Dendritic cell treated with granulocyte-macrophage colony-stimulating factor and Interleukin-4, amounts not matched to agents 40 ng/mL and 50 ng/mL, for 4 days (primary cell): Measurements from ENCODE around the gene MYO3B.
"Not testable (repeated sequence)": the region's sequence is repeated elsewhere in the genome, so short reads cannot be mapped to it uniquely, and the experiment has no call there.

Experiments used
- H3K27ac Mint-ChIP-seq: one replicate; pipeline ENCODE4 v1.8.0; 2022; ENCODE audit warnings: mild to moderate bottlenecking, mixed read lengths
- H3K27me3 Mint-ChIP-seq: one replicate; pipeline ENCODE4 v1.8.0; 2022; ENCODE audit warnings: mild to moderate bottlenecking, mixed read lengths
- H3K36me3 Mint-ChIP-seq: one replicate; pipeline ENCODE4 v1.8.0; 2022; ENCODE audit warnings: low read depth, mixed read lengths
- H3K4me1 Mint-ChIP-seq: one replicate; pipeline ENCODE4 v1.8.0; 2022; ENCODE audit warnings: low read depth, mixed read lengths
- H3K4me3 Mint-ChIP-seq: one replicate; pipeline ENCODE4 v1.8.0; 2022; ENCODE audit warnings: mild to moderate bottlenecking, moderate library complexity, mixed read lengths
- H3K9me3 Mint-ChIP-seq: one replicate; pipeline ENCODE4 v1.8.0; 2022; ENCODE audit warnings: mixed read lengths
- intact Hi-C: fragments of 100-400 bp; cut with micrococcal nuclease; formaldehyde crosslinking; loops from one replicate; pipeline ENCODE4 v1.15.0; 2022

MYO3B gene

DNA sequence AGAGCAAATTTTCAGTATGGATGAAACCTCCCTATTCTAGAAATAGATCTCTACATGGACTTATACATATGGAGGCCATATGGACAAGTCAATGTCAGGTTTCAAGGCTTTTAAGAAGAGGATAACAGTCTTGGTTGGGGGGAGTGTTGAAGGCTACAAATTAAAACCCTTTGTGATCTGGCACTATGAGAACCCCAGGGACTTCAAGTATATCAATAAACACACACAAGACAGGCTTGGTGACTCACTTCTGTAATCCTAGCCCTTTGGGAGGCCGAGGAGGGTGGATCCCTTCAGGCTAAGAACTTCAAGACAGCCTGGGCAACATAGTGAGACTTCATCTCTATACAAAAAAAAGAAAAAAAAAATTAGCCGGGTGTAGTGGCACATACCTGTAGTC is 410.0 kb downstream of the MYO3B start:
- no peaks in the 10 kb centered on the region for H3K9me3 Mint-ChIP-seq
- no peak overlapping the region for H3K27ac Mint-ChIP-seq
- no peaks in the 10 kb centered on the region for H3K36me3 Mint-ChIP-seq
- no peak overlapping the region for H3K4me3 Mint-ChIP-seq
- no peaks in the 10 kb centered on the region for H3K27me3 Mint-ChIP-seq
- intact Hi-C loops: no loop called here
- no peaks in the 10 kb centered on the region for H3K4me1 Mint-ChIP-seq

DNA sequence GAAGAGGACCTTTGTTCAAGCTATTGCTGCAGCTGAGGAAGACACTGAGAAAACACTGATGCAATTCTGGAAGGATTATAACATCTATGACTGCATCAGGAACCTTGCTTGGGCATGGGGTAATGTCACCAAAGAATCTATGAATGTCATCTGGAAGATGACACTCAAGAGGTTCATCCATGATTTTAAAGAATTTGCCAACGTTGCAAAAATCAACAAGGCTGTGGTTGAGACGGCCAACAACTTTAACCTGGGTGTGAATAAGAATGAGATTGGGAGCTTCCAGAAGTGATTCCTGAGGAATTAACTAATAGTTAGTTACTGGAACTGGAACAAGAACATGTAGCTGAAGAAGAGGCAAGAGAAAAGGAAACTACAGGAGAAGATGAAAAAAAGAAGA is 410.8 kb downstream of the MYO3B start:
- Mint-ChIP-seq H3K27ac (no peak overlapping the region), H3K4me1 (no peaks in the 10 kb centered on the region), H3K4me3 (no peak overlapping the region), H3K9me3 (no peaks in the 10 kb centered on the region), H3K36me3 (no peaks in the 10 kb centered on the region), H3K27me3 (no peaks in the 10 kb centered on the region)
- intact Hi-C loops: no loop called here

DNA sequence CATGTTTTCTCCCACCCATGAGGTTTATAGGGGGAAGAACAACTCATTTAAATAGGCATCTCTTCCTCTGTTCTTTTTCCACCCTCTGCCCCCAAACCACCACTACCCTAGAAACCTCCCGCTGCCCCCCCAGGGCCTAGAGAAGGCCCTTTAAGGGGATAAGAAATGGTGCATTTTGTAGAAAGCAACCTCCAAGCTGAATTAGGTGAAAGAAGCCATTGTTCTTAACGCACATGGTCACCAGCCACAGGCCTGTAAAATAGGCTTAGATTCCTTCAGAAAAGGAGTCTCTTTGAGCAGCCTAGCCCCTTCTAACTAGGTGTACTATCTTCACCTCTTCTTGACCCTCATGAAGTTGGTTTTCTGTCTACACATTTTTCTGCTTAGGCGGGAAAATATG is 418.6 kb downstream of the MYO3B start:
- intact Hi-C loops: no loop called here
- no peaks in the 10 kb centered on the region for H3K27me3 Mint-ChIP-seq
- no peaks in the 10 kb centered on the region for H3K36me3 Mint-ChIP-seq
- H3K9me3 Mint-ChIP-seq: no peaks in the 10 kb centered on the region
- no peak overlapping the region for H3K4me3 Mint-ChIP-seq
- H3K4me1 Mint-ChIP-seq: no peaks in the 10 kb centered on the region
- H3K27ac Mint-ChIP-seq: no peak overlapping the region

DNA sequence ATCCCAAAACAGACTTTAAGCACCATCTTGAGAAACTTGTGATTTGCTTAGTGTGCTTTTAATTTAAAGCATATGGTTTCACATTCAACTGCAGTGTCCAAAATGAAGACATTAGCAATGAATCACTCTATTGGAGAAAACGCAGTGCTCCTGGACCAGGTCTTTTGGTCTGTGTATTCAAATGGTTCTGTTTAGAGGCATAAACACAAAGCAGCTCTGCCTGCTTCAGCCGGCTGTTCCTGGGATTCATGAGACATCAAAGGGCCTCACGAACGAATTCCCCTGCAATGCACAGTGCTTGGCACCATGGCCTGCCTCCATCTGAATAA is 420.1 kb downstream of the MYO3B start:
- Mint-ChIP-seq H3K4me3 (no peak overlapping the region), H3K36me3 (no peaks in the 10 kb centered on the region)

DNA sequence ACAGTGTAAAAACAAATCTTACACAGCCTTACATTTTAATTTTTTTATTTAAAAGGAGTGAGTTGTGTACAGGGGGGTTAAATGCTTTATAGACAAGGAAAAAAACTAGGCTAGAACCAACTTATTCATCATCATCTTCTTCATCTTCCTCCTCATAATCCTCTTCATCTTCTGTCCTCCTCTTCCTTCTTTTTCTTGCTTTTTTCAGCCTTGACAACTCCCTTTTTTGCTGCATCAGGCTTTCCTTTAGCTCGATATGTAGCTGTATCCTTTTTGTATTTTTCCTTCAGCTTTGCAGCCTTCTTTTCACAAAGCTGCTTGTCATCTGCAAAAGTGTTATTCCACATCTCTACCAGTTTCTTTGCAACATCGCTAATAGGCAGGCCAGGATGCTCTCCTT is 423.5 kb downstream of the MYO3B start:
- Mint-ChIP-seq H3K27ac (no peak overlapping the region), H3K27me3 (peaks cover 2% of the 10 kb centered on the region), H3K4me1 (no peaks in the 10 kb centered on the region), H3K9me3 (no peaks in the 10 kb centered on the region), H3K36me3 (no peaks in the 10 kb centered on the region), H3K4me3 (no peak overlapping the region)
- intact Hi-C loops: no loop called here

More for the DNA sequence above, 420.1 kb downstream of the MYO3B start:
- H3K4me1 Mint-ChIP-seq: no peaks in the 10 kb centered on the region
- H3K27ac Mint-ChIP-seq: no peak overlapping the region
- no peaks in the 10 kb centered on the region for H3K27me3 Mint-ChIP-seq
- H3K9me3 Mint-ChIP-seq: no peaks in the 10 kb centered on the region
- intact Hi-C loops: no loop called here

DNA sequence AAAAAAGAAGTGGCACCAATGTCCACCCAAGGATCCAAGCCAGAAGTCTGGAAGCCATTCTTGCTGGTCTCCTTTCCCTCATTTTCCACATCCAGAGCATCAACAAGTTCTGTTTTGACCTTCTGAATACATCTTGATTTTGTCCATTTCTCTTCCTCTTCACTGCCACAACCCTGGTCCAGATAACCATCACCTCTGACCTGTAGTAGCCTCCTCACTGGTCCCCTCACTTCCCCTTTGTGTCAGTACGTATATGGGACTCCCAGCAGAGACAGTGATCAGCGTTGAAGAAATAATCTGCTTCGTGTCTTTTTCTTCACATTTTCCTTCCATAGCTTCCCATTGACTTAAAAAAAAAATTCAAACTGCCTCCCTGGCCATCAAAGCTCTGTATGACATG is 427.9 kb downstream of the MYO3B start:
- Mint-ChIP-seq H3K27me3 (peaks cover 2% of the 10 kb centered on the region), H3K4me1 (no peaks in the 10 kb centered on the region), H3K9me3 (no peaks in the 10 kb centered on the region), H3K4me3 (no peak overlapping the region), H3K27ac (no peak overlapping the region), H3K36me3 (no peaks in the 10 kb centered on the region)
- intact Hi-C loops: no loop called here

DNA sequence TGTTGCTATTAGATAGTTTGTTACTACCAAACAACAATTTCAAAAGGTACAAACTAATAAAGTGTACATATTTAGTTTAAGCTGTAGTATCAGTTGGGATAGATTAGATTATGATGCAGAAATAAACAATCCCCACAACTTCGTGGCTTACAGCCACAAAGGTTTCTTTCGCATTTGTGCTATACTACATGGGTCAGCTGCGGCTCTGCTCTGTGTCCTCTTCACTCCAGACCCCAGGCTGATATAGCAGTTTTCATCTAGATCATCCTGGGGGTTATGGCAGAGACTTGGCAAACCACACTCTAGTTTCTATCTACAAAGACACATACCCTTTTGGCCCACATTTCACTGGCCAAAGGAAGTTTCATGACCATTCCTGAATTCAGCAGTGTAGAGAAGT is 429.2 kb downstream of the MYO3B start:
- Mint-ChIP-seq H3K4me1 (no peaks in the 10 kb centered on the region), H3K27me3 (peaks cover 2% of the 10 kb centered on the region), H3K9me3 (no peaks in the 10 kb centered on the region), H3K4me3 (no peak overlapping the region), H3K36me3 (no peaks in the 10 kb centered on the region), H3K27ac (no peak overlapping the region)
- intact Hi-C loops: no loop called here

DNA sequence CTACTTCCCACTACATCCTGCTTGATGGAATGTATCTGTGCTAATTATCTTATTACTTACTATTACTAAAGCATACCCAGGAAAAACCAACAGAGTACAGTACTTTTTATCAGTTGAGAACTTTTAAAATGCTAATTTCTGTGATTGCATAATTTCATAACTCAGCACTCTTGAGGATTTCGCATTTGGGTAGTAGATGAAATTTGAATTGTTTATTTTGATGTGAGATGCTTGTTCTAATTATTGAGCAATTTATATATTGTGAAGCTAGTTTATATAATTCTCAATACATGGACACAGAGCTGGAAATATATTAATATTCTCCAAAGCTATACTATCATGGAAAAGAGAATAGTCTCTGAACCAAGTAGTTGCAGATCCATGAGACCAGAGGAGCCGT is 432.7 kb downstream of the MYO3B start:
- Mint-ChIP-seq H3K4me3 (no peak overlapping the region), H3K27me3 (no peaks in the 10 kb centered on the region), H3K36me3 (no peaks in the 10 kb centered on the region), H3K4me1 (no peaks in the 10 kb centered on the region), H3K9me3 (no peaks in the 10 kb centered on the region), H3K27ac (no peak overlapping the region)
- intact Hi-C loops: no loop called here

DNA sequence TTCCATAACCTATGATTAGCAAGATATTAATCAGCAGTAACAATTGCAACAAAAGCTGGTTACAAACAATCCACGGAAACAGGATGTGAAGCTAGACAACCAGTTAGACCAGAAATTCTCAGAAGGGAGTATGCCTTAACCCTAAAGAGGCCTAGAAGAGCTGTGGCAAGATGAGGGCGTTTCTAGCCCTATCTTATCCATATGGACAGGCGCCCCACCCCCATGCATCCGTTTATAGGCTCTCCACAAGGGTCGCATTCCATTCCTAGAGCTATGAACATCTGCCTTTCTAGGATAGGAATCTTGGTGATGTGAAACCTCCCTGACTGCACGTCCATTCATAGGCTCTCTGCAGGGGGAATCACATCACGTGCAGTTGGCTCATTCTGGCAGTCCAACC is 441.0 kb downstream of the MYO3B start:
- H3K27me3 Mint-ChIP-seq, H3K27ac Mint-ChIP-seq, H3K4me3 Mint-ChIP-seq, H3K4me1 Mint-ChIP-seq, H3K36me3 Mint-ChIP-seq, intact Hi-C loops: not testable (repeated sequence)
- H3K9me3 Mint-ChIP-seq: peaks cover 21% of the 10 kb centered on the region

DNA sequence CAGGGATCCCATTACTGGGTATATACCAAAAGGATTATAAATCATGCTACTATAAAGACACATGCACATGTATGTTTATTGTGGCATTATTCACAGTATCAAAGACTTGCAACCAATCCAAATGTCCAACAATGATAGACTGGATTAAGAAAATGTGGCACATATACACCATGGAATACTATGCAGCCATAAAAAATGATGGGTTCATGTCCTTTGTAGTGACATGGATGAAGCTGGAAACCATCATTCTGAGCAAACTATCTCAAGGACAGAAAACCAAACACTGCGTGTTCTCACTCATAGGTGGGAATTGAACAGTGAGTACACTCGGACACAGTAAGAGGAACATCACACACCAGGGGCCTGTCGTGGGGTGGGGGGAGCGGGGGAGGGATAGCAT is 457.1 kb downstream of the MYO3B start:
- H3K4me3 Mint-ChIP-seq, intact Hi-C loops, H3K27ac Mint-ChIP-seq, H3K4me1 Mint-ChIP-seq, H3K36me3 Mint-ChIP-seq, H3K27me3 Mint-ChIP-seq: not testable (repeated sequence)
- peaks cover 11% of the 10 kb centered on the region for H3K9me3 Mint-ChIP-seq

DNA sequence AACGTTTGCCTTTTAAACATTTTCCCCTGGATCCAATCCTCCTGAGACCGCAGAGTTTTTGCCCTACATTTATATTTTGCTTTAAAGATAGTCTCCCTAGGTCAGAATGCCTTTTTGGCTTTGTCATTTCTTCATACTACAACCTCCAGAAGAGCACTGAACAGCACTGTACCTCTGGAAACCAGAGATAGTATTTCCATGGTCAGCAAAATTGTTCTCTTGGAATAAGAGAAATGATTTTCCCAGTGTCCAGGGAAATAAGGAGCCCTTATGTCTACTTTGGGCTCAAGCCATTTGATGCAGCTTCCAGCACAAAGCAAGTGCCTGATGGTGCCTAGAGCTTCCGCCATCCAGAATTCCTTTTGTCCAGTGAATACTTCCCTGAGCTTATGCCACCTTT is 461.7 kb downstream of the MYO3B start:
- Mint-ChIP-seq H3K36me3 (no peaks in the 10 kb centered on the region), H3K4me1 (no peaks in the 10 kb centered on the region), H3K27ac (no peak overlapping the region), H3K9me3 (no peaks in the 10 kb centered on the region), H3K4me3 (no peak overlapping the region), H3K27me3 (peaks cover 1% of the 10 kb centered on the region)
- intact Hi-C loops: no loop called here

DNA sequence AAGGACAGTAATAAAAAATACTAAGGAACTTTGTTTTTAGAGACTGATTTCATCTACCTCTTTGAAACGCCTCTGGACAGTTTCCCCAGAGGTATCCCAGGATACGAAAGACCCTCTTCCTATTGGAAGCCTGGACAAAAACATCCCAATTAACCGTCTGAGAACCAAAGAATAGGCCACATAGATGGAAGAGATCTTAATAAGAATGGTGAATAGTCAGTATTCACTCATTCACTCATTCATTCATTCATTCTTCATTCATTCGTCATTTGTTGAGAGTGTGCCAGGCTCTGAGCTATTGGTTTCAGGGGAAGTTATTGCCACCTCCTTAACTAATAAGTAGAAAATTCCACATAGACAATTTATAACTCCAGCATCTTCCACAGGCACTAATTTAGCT is 464.0 kb downstream of the MYO3B start:
- no peaks in the 10 kb centered on the region for H3K36me3 Mint-ChIP-seq
- no peaks in the 10 kb centered on the region for H3K4me1 Mint-ChIP-seq
- no peak overlapping the region for H3K27ac Mint-ChIP-seq
- intact Hi-C loops: no loop called here
- H3K27me3 Mint-ChIP-seq: peaks cover 1% of the 10 kb centered on the region
- no peak overlapping the region for H3K4me3 Mint-ChIP-seq
- no peaks in the 10 kb centered on the region for H3K9me3 Mint-ChIP-seq

DNA sequence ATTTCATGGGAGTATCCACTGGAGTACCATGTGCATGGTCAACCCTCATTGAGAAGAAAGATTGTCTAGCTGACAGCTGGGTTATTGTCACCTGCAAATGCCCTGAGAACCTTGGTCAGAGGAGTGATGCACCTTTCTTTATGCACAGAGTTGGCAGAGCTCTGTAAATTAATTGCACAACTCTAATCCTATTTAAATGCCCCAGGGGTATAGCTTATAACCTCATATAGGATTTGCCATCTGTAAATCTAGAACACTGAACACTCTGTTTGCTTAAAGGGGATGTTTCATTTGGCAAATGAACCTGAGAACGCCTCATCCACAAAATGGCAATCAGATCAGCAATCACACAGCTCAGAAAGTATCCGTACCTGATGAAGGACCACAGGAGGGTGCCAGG is 465.4 kb downstream of the MYO3B start:
- Mint-ChIP-seq H3K27ac (no peak overlapping the region), H3K4me3 (no peak overlapping the region)
- intact Hi-C loops: no loop called here

DNA sequence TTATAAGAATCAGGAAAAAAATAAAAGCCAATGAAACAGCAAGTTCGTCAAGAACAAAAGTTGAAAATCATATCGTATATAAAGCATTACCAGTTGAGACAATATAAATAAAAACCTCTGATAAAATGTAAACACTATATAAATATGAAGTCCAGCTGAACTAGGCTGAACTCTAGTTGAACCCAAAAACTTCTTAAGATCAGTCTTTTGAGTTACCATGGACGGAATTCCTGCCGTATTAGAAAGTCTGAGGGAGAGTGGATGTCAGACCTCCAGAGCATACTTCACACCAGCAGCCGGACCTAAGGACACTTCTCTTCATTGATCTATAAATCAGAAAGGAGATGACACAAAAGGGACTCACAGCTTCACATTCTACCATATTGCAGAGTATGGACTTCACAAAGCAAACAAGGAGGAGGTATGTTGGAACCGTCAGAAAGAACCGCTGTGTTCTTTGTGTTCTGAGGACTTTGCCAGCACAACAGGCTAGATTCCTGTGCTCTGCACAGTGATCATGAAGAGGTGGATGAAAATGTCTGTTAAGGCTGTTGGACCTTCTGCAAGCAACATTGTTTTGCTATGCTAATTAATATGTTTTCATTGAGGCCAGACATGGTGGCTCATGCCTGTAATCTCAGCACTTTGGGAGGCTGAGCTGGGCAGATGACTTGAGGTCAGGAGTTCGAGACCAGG is 469.9 kb downstream of the MYO3B start:
- H3K4me3 Mint-ChIP-seq: no peak overlapping the region
- intact Hi-C loops: no loop called here
- H3K27ac Mint-ChIP-seq: no peak overlapping the region
- H3K36me3 Mint-ChIP-seq: no peaks in the 10 kb centered on the region
- no peaks in the 10 kb centered on the region for H3K9me3 Mint-ChIP-seq
- no peaks in the 10 kb centered on the region for H3K4me1 Mint-ChIP-seq
- peaks cover 3% of the 10 kb centered on the region for H3K27me3 Mint-ChIP-seq

More for the DNA sequence above, 465.4 kb downstream of the MYO3B start:
- H3K36me3 Mint-ChIP-seq: no peaks in the 10 kb centered on the region
- no peaks in the 10 kb centered on the region for H3K4me1 Mint-ChIP-seq
- H3K9me3 Mint-ChIP-seq: no peaks in the 10 kb centered on the region
- H3K27me3 Mint-ChIP-seq: peaks cover 1% of the 10 kb centered on the region

DNA sequence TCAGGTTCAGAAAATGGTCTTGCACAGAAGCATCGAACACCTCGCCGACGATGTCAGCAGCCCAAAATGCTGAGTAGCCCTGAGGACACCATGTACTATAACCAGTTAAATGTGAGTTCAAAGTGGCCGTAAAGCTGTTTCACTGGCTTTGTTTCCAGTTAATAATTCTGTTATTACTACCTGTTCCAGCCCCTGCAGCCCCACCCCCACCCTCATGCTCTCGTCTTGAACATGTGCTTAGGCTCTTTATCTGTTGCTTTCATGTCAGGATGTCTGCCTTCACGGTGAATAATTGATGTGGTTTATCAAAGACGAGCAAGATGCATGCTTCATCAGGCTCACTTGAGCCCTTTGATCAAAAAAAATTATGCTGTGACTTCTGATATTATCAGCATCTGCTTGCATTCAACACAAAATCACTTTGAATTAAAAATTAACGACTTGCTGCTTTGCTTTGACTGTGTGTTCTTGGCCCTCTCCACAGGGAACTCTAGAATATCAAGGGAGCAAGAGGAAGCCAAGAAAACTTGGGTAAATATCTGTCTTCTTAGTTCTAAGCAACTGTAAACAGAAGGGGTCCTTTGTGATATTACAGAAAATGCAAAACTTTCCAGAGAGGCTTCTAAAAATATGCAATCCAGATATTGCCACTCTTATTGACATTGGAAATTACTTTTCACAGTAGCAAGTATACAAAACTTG is 473.8 kb downstream of the MYO3B start:
- Mint-ChIP-seq H3K27ac (no peak overlapping the region), H3K4me1 (no peaks in the 10 kb centered on the region), H3K27me3 (peaks cover 3% of the 10 kb centered on the region), H3K36me3 (no peaks in the 10 kb centered on the region), H3K9me3 (no peaks in the 10 kb centered on the region), H3K4me3 (no peak overlapping the region)
- intact Hi-C loops: no loop called here
